Thyroid gland (tissue), 4 donors: ENCODE results near the gene ING3. TPM values are rescaled to one million over a fixed set of nuclear protein-coding genes. Genes with fewer than 3 reads are reported as not detected.

Experiments
- DNase-seq, 2 donors: peaks; one replicate each; pipeline ENCODE4 v3.0.0-alpha.2; 2019
- H3K27ac ChIP-seq, 3 donors: fragments of 200-600 bp; sonication (generic); 1 replicate in 2 of 3; 2 replicates in 1 of 3; pipeline ENCODE4 v1.5.1; 2016 to 2019; ENCODE audit warnings: mild to moderate bottlenecking in 1 of 3, moderate library complexity in 1 of 3
- H3K27me3 ChIP-seq: fragments of 200-600 bp; sonication (generic); one replicate; pipeline ENCODE4 v1.5.1; 2019
- H3K36me3 ChIP-seq, 2 donors: fragments of 200-600 bp; sonication (generic); one replicate each; pipeline ENCODE4 v1.5.1; 2016 to 2019
- H3K4me1 ChIP-seq, 2 donors: fragments of 200-600 bp; sonication (generic); one replicate each; pipeline ENCODE4 v1.5.1; 2017 to 2019
- H3K4me3 ChIP-seq, 3 donors: fragments of 200-600 bp; sonication (generic); replicated peaks in 1 of 3; 1 replicate in 2 of 3; 2 replicates in 1 of 3; pipeline ENCODE4 v1.5.1; 2016; ENCODE audit warnings: mild to moderate bottlenecking in 1 of 3
- H3K9me3 ChIP-seq: fragments of 200-600 bp; sonication (generic); one replicate; pipeline ENCODE4 v1.5.1; 2017
- CTCF ChIP-seq, 6 experiments: fragments of 200-600 bp in 3 of 6; fragments of 450-650 bp in 3 of 6; sonication (generic) in 3 of 6; IDR thresholded peaks; one replicate each; pipeline ENCODE4 v1.5.1; 2016 to 2019; ENCODE audit warnings: antibody characterized with exemption in 6 of 6, mild to moderate bottlenecking in 2 of 6, inconsistent platforms in 1 of 6, moderate library complexity in 1 of 6
- POLR2A ChIP-seq, 2 donors: fragments of 450-650 bp; IDR thresholded peaks; one replicate each; pipeline ENCODE4 v1.6.1; 2017; ENCODE audit warnings: antibody characterized with exemption in 2 of 2, mild to moderate bottlenecking in 2 of 2, moderate library complexity in 1 of 2
- WGBS, 2 donors: methylation state at CpG; one replicate each; pipeline ENCODE4 v1.1.5; 2017; 5-methylcytosine and 5-hydroxymethylcytosine counted together
- intact Hi-C: fragments of 100-400 bp; cut with DNase I; formaldehyde crosslinking; loops from one replicate; pipeline ENCODE4 v1.15.1; 2023
- total RNA-seq, 4 donors: library from RNA; depleted of rRNA; stranded (reverse); fragments of >200 nt; gene quantifications; one replicate each; pipeline ENCODE4 v1.2.3, GENCODE V29; 2016

The ING3 gene
- total RNA-seq, 4 donors from 2014 or later: 23.7 to 40.8 (median 37.1) TPM

GRCh38 chr7:120926943-120927346 is 23.6 kb upstream of the ING3 start:
- H3K27me3 ChIP-seq: no peaks in the 10 kb centered on the region
- TF ChIP-seq POLR2A (IDR thresholded peaks at IDR 0.05) (no peak), CTCF (IDR thresholded peaks at IDR 0.05) (no peak)
- H3K27ac ChIP-seq: no peak overlapping the region
- intact Hi-C loops: no loop called here
- no peaks in the 10 kb centered on the region for H3K9me3 ChIP-seq
- no peak overlapping the region for H3K4me3 ChIP-seq
- DNase-seq: no peak
- 21 to 26% methylated on average over 2 of the region's 2 CpGs for WGBS, 2 donors
- no peaks in the 10 kb centered on the region for H3K36me3 ChIP-seq
- peaks cover 0 to 5% of the 10 kb centered on the region in 2 donors for H3K4me1 ChIP-seq

DNA sequence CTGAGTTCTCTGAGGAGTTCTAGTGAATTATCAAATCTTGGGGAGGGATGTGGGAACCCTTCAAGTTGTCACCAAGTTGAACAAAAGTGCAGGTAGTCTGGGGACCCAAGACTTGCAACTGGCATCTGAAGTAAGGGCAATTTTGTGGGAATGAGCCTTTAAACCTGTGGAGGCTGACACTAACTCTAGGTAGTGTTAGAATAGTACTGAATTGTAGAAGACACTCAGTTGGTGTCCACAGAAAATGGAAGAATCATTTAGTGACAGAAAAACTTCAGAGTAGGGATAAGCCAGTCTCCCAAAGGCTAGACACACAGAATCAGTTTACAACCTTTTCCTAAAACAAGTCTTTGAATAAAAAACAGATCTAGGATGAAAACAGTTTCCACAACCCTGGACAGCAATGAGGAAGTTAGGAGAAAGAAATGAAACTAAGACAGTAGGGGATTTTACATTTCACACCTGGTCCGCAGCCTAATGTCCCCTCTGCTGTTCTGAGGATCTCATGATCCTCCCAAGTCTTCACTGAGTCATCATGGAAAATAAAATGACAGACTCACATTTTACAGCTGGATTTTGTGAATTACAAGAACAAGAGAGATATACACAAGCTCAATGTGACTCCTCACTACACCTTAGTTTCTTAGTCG is 23.0 kb upstream of the ING3 start:
- Histone ChIP-seq H3K27ac (no peak overlapping the region), H3K27me3 (no peaks in the 10 kb centered on the region), H3K9me3 (no peaks in the 10 kb centered on the region), H3K4me3 (no peak overlapping the region), H3K4me1 (peaks cover 0 to 5% of the 10 kb centered on the region in 2 donors), H3K36me3 (no peaks in the 10 kb centered on the region)
- WGBS, 2 donors: 93 to 95% methylated on average over 2 of the region's 2 CpGs
- TF ChIP-seq POLR2A (IDR thresholded peaks at IDR 0.05) (no peak), CTCF (IDR thresholded peaks at IDR 0.05) (no peak)
- intact Hi-C loops: no loop called here
- no peak for DNase-seq

GRCh38 chr7:120931243-120931642 is 19.3 kb upstream of the ING3 start:
- 64 to 66% methylated on average over 1 of the region's 1 CpG for WGBS, 2 donors
- Histone ChIP-seq H3K36me3 (no peaks in the 10 kb centered on the region), H3K27me3 (no peaks in the 10 kb centered on the region), H3K4me3 (no peak overlapping the region), H3K4me1 (peaks cover 0 to 5% of the 10 kb centered on the region in 2 donors), H3K27ac (no peak overlapping the region), H3K9me3 (no peaks in the 10 kb centered on the region)
- no peak for DNase-seq
- intact Hi-C loops: no loop called here
- TF ChIP-seq CTCF (IDR thresholded peaks at IDR 0.05) (no peak), POLR2A (IDR thresholded peaks at IDR 0.05) (no peak)

GRCh38 chr7:120933475-120933874 is 17.1 kb upstream of the ING3 start:
- no peak overlapping the region for H3K27ac ChIP-seq
- intact Hi-C loops: no loop called here

More at GRCh38 chr7:120933475-120933874, 17.1 kb upstream of the ING3 start:
- H3K4me3 ChIP-seq: no peak overlapping the region
- no peak for DNase-seq
- H3K36me3 ChIP-seq: no peaks in the 10 kb centered on the region
- no peaks in the 10 kb centered on the region for H3K27me3 ChIP-seq
- H3K9me3 ChIP-seq: no peaks in the 10 kb centered on the region
- H3K4me1 ChIP-seq: no peaks in the 10 kb centered on the region
- TF ChIP-seq POLR2A (IDR thresholded peaks at IDR 0.05): no peak
- TF ChIP-seq CTCF (IDR thresholded peaks at IDR 0.05): no peak
- 47 to 79% methylated on average over 1 of the region's 1 CpG for WGBS, 2 donors
